Mesothelial cell of epicardium (in vitro differentiated cells): Measurements from ENCODE around the gene KLHDC8A. TPM values are rescaled to one million over a fixed set of nuclear protein-coding genes. Genes with fewer than 3 reads are reported as not detected.

Source experiments
- DNase-seq, 2 experiments: peaks; one replicate each; pipeline ENCODE4 v3.0.0; 2021; ENCODE audit warnings: low spot score in 2 of 2; ENCODE audit not compliant: unreplicated experiment in 2 of 2
- H3K27ac Mint-ChIP-seq: 2 replicates; pipeline ENCODE4 v1.8.0; 2021; ENCODE audit warnings: mixed read lengths
- H3K27me3 Mint-ChIP-seq: 2 replicates; pipeline ENCODE4 v1.8.0; 2021; ENCODE audit warnings: low read depth, mixed read lengths
- H3K36me3 Mint-ChIP-seq: 2 replicates; pipeline ENCODE4 v1.8.0; 2021; ENCODE audit warnings: mixed read lengths
- H3K4me1 Mint-ChIP-seq: 2 replicates; pipeline ENCODE4 v1.8.0; 2021; ENCODE audit warnings: mixed read lengths
- H3K4me3 Mint-ChIP-seq: 2 replicates; pipeline ENCODE4 v1.8.0; 2021; ENCODE audit warnings: mild to moderate bottlenecking, moderate library complexity, mixed read lengths
- H3K9me3 Mint-ChIP-seq: 2 replicates; pipeline ENCODE4 v1.8.0; 2021; ENCODE audit warnings: mixed read lengths
- CTCF ChIP-seq: fragments of 200-600 bp; sonication (generic); IDR thresholded peaks from one replicate; pipeline ENCODE4 v1.5.0; 2021; ENCODE audit warnings: antibody characterized with exemption; ENCODE audit not compliant: unreplicated experiment
- total RNA-seq: library from RNA; stranded (reverse); gene quantifications from 3 replicates; pipeline ENCODE4 v1.2.1, GENCODE V29; 2021

The KLHDC8A gene
- total RNA-seq, 1 donor from 2014 or later, result 0.51 TPM

GRCh38 chr1:205335692-205336091 is 21.0 kb downstream of the KLHDC8A start:
- no peaks in the 10 kb centered on the region for H3K36me3 Mint-ChIP-seq
- no peak overlapping the region for H3K4me3 Mint-ChIP-seq
- H3K27ac Mint-ChIP-seq, result no peak overlapping the region
- peaks cover 3% of the 10 kb centered on the region for H3K4me1 Mint-ChIP-seq
- peak; percentile 51 to 80 for DNase-seq
- H3K27me3 Mint-ChIP-seq, result peaks cover 9% of the 10 kb centered on the region
- no peaks in the 10 kb centered on the region for H3K9me3 Mint-ChIP-seq
- peak; percentile 64 for TF ChIP-seq CTCF

- TF ChIP-seq CTCF, result no peak
- H3K36me3 Mint-ChIP-seq, result no peaks in the 10 kb centered on the region
- H3K27ac Mint-ChIP-seq, result no peak overlapping the region
Measured at GRCh38 chr1:205332015-205332791, 24.5 kb downstream of the KLHDC8A start.

GRCh38 chr1:205330150-205330549 is 26.6 kb downstream of the KLHDC8A start:
- H3K36me3 Mint-ChIP-seq, result no peaks in the 10 kb centered on the region
- peaks cover 2% of the 10 kb centered on the region for H3K27me3 Mint-ChIP-seq
- H3K4me3 Mint-ChIP-seq, result no peak overlapping the region
- no peaks in the 10 kb centered on the region for H3K9me3 Mint-ChIP-seq
- no peak for TF ChIP-seq CTCF
- no peak for DNase-seq
- no peak overlapping the region for H3K27ac Mint-ChIP-seq
- H3K4me1 Mint-ChIP-seq, result peaks cover 3% of the 10 kb centered on the region

More at GRCh38 chr1:205332015-205332791, 24.5 kb downstream of the KLHDC8A start:
- Mint-ChIP-seq H3K4me1 (peaks cover 3% of the 10 kb centered on the region), H3K9me3 (no peaks in the 10 kb centered on the region), H3K27me3 (no peaks in the 10 kb centered on the region), H3K4me3 (no peak overlapping the region)
- DNase-seq, result no peak

DNA sequence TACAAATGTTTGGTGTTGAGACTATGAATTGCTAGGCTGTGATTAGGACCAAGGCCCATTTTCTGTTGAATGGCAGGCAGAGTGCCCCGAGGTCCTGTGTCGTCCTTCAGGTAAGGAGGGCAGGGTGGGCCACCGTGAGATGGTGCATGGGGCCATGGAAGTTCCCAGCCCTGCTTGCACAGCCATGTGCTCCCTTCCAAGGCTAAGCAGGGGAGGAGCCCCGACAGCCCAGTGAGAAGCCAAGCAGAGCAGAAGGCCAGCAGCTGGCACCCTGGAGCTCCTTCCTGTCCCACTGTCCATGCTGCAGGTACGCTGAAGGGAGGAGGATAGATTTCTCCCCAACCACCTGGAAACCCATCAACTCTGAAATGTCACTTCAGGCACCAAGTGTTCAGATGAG is 27.0 kb downstream of the KLHDC8A start:
- H3K9me3 Mint-ChIP-seq, result no peaks in the 10 kb centered on the region
- H3K36me3 Mint-ChIP-seq, result no peaks in the 10 kb centered on the region
- DNase-seq, result no peak
- H3K27me3 Mint-ChIP-seq, result peaks cover 2% of the 10 kb centered on the region
- no peak overlapping the region for H3K4me3 Mint-ChIP-seq
- H3K4me1 Mint-ChIP-seq, result peaks cover 7% of the 10 kb centered on the region
- H3K27ac Mint-ChIP-seq, result no peak overlapping the region
- no peak for TF ChIP-seq CTCF

GRCh38 chr1:205328476-205328875 is 28.2 kb downstream of the KLHDC8A start:
- no peaks in the 10 kb centered on the region for H3K9me3 Mint-ChIP-seq
- TF ChIP-seq CTCF, result no peak
- no peak overlapping the region for H3K4me3 Mint-ChIP-seq
- no peak overlapping the region for H3K27ac Mint-ChIP-seq
- H3K36me3 Mint-ChIP-seq, result no peaks in the 10 kb centered on the region
- H3K27me3 Mint-ChIP-seq, result peaks cover 2% of the 10 kb centered on the region
- no peak for DNase-seq
- peaks cover 8% of the 10 kb centered on the region for H3K4me1 Mint-ChIP-seq
